Kidney (tissue), 14 donors: ENCODE data around the gene MRPL1. TPM values are rescaled to one million over a fixed set of nuclear protein-coding genes. Genes with fewer than 3 reads are reported as not detected.

ENCODE experiments used
- DNase-seq, 5 donors: peaks; one replicate each; pipeline ENCODE4 v3.0.0-alpha.2; 2013 to 2020
- FAIRE-seq: peaks from 2 replicates; lab custom pipeline; 2012; peaks lifted over from hg19 to GRCh38; lab: Jason Lieb, UNC
- H3K27ac ChIP-seq, 2 donors: one replicate each; pipeline ENCODE4 v1.7.0; 2013; ENCODE audit warnings: low read depth in 2 of 2, low read length in 2 of 2, inconsistent platforms in 1 of 2
- H3K27me3 ChIP-seq: one replicate; pipeline ENCODE4 v1.7.1; 2013; ENCODE audit warnings: low read length, inconsistent platforms; ENCODE audit not compliant: control insufficient read depth, insufficient read depth
- H3K36me3 ChIP-seq, 3 donors: one replicate each; pipeline versions ENCODE4 v1.7.0 to v1.7.1; 2013; ENCODE audit warnings: low read length in 3 of 3, control low read depth in 1 of 3, inconsistent platforms in 1 of 3; ENCODE audit not compliant: insufficient read depth in 3 of 3, control insufficient read depth in 2 of 3
- H3K4me1 ChIP-seq, 3 donors: one replicate each; pipeline versions ENCODE4 v1.7.0 to v1.7.1; 2013; ENCODE audit warnings: low read length in 3 of 3, inconsistent platforms in 1 of 3, low read depth in 1 of 3; ENCODE audit not compliant: control insufficient read depth in 2 of 3, insufficient read depth in 2 of 3
- H3K4me3 ChIP-seq, 3 donors: one replicate each; pipeline versions ENCODE4 v1.7.0 to v1.8.1; 2013; ENCODE audit warnings: low read length in 3 of 3, control low read depth in 1 of 3, inconsistent platforms in 1 of 3
- H3K9ac ChIP-seq, 3 donors: one replicate each; pipeline versions ENCODE4 v1.7.0 to v1.7.1; 2013; ENCODE audit warnings: low read length in 3 of 3, control low read depth in 1 of 3, inconsistent platforms in 1 of 3
- H3K9me3 ChIP-seq, 3 donors: one replicate each; pipeline versions ENCODE4 v1.7.0 to v1.7.1; 2013; ENCODE audit warnings: low read length in 3 of 3, control low read depth in 1 of 3, inconsistent platforms in 1 of 3; ENCODE audit not compliant: control insufficient read depth in 2 of 3, insufficient read depth in 1 of 3
- CTCF ChIP-seq: IDR thresholded peaks from 3 replicates; pipeline ENCODE4 v1.5.1; 2012; ENCODE audit warnings: mild to moderate bottlenecking, moderate library complexity, borderline replicate concordance; ENCODE audit not compliant: insufficient read depth; ENCODE audit errors: extremely low read depth
- intact Hi-C: fragments of 100-400 bp; cut with DNase I; formaldehyde crosslinking; loops from one replicate; pipeline ENCODE4 v1.11.1; 2022
- polyA plus RNA-seq: library from polyadenylated mRNA; stranded (reverse); fragments of 350-450 nt; fragmentation: Illumina TruSeq; extraction: RNeasy Lipid Tissue Mini Kit (QIAGEN cat#74804); gene quantifications from one replicate; pipeline ENCODE4 v1.2.3, GENCODE V29; 2014; ENCODE audit warnings: low read depth, low replicate concordance; ENCODE audit not compliant: insufficient read depth
- total RNA-seq: library from RNA; stranded (reverse); fragmentation: NEBNext Ultra II Directional; extraction: Animal tissue kit (Norgen Biotek cat#: 25700); gene quantifications from one replicate; pipeline ENCODE4 v1.2.1, GENCODE V29; 2021
- donor health status: control.
- donor health status: control.
- donor health status: control.
- donor health status: control.
- donor health status: control.
- donor health status: DM: yes; HTN: yes; CAD: no.
- donor health status: Normal renal cell carcinoma (clear cell type).

The MRPL1 gene
- total and polyA plus RNA-seq, 2 donors from 2014 or later, result 29.8 to 61.0 TPM

DNA sequence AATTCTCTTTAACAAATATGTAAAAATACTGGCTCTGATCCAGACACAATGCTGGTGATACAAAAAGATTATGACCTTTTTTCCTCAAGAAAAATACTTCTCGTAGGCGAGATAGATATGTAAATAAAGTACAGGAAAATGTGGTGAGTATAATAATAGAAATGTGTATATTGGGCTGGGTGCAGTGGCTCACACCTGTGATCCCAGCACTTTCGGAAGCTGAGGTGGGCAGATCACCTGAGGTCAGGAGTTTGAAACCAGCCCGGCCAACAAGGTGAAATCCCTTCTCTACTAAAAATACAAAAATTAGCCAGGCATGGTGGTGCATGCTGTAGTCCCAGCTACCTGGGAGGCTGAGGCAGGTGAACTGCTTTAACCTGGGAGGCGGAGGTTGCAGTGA lies 55.0 kb downstream of the MRPL1 start:
- FAIRE-seq (no peak), DNase-seq (no peak)
- Histone ChIP-seq H3K27ac (no peak overlapping the region), H3K27me3 (no peaks in the 10 kb centered on the region), H3K36me3 (no peaks in the 10 kb centered on the region), H3K9me3 (no peaks in the 10 kb centered on the region), H3K4me1 (no peaks in the 10 kb centered on the region), H3K4me3 (no peak overlapping the region), H3K9ac (no peak overlapping the region)
- no peak for TF ChIP-seq CTCF
- intact Hi-C loops, result no loop called here

GRCh38 chr4:77920371-77920770 lies 57.7 kb downstream of the MRPL1 start:
- Histone ChIP-seq H3K9me3 (no peaks in the 10 kb centered on the region), H3K36me3 (no peaks in the 10 kb centered on the region), H3K4me1 (no peaks in the 10 kb centered on the region), H3K4me3 (no peak overlapping the region), H3K27me3 (no peaks in the 10 kb centered on the region), H3K27ac (no peak overlapping the region), H3K9ac (no peak overlapping the region)
- FAIRE-seq, result no peak
- intact Hi-C loops, result no loop called here
- DNase-seq, result no peak
- no peak for TF ChIP-seq CTCF

GRCh38 chr4:77921701-77922100 lies 59.1 kb downstream of the MRPL1 start:
- Histone ChIP-seq H3K9me3 (no peaks in the 10 kb centered on the region), H3K27me3 (no peaks in the 10 kb centered on the region), H3K36me3 (no peaks in the 10 kb centered on the region), H3K27ac (no peak overlapping the region), H3K4me3 (no peak overlapping the region), H3K4me1 (no peaks in the 10 kb centered on the region), H3K9ac (no peak overlapping the region)
- intact Hi-C loops, result no loop called here
- TF ChIP-seq CTCF, result no peak
- no peak for DNase-seq
- no peak for FAIRE-seq
